Stimulated activated CD4-positive, alpha-beta T cell treated with anti-CD3 and anti-CD28 coated beads, Interleukin-2, amount 100 ng/mL, for 48 hours (primary cell): ENCODE measurements around the gene CLDN14.

Source experiments
- DNase-seq, 2 donors: peaks; one replicate each; pipeline ENCODE4 v3.0.0-alpha.2; 2020

Gene CLDN14

DNA sequence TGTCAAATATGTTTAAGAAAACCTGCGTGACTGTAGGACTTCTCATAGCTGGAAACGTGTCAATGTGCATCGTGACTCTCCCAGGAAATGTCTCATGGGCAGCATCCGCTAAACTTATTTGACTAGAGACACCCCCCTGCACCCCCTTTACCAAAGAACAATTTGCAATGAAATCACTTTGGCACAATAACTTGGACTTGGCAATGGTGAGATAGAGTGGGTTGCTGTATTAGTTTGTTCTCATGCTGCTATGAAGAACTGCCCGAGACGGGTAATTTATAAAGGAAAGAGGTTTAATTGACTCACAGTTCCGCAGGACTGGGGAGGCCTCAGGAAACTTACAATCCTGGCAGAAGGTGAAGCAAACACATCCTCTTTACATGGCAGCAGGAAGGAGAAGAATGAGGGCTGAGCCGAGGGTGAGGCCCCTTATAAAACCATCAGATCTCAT is 13.8 kb downstream of the CLDN14 start:
- DNase-seq, result no peak

DNA sequence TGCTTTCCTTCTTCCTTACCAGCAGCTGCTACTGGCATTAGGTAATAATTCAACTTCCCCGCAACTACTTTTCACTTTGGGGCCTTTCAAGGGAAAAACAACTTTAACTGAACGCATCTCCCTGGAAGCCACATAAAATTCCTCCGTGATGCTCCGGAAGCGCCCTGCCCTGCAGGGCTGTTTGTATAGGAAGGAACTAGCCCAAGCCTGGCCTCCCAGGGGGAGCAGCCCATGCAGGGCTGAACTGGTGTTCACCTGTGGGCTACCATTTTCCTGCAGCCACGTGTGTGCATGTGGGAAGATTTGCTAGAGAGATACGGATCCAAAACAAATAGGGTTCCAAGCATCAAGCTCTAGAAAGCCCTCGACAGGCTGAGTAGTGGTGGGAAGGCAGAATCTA is 14.4 kb downstream of the CLDN14 start:
- DNase-seq, result no peak

DNA sequence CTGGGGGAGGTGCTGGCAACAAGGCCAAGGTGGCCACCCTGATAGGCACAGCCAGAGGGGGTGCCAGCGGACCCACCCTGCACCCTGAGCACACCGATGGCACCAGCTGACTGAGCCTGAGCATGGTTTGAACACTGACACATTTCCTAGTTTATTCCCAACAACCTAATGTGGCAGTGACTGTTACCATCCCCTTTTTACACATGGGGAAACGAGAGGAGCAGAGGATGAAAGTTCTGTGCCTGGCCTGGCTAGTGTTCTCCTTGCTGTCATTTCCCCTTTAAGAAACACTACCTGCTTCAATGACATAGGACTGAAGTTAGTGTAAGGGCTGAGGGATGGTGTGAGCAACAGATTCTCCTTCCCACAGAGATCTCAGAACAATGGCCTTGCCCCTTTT is 15.3 kb downstream of the CLDN14 start:
- DNase-seq, result no peak

DNA sequence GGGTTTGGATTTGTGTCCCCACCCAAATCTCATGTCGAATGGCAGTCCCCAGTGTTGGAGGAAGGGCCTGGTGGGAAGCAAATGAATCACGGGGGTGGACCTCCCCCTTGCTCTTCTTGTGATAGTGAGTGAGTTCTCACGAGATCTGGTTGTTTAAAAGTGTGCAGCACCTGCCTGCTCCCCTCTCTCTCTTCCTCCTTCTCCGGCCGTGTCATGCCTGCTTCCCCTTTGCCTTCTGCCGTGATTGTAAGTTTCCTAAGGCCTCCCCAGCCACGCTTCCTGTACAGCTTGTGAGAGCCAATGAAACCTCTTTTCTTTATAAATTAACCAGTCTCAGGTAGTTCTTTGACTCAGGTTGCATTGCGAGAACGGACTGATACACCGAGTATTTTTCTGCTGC is 15.9 kb downstream of the CLDN14 start:
- no peak for DNase-seq

DNA sequence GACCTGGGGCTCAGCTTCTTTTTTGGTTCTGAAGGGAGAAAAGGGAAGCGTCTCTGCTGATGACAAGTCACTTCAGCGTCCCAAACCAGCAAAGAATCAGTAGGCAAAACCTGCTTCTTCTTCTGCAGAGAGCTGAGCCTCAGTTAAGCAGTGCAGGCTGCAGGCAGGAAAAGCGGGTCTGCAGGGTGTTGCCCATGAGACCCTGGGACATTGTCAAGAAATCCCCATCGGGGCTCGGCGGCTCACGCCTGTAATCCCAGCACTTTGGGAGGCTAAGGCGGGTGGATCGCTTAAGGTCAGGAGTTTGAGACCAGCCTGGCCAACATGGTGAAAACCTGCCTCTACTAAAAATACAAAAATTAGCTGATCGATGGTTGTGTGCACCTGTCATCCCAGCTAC is 16.7 kb downstream of the CLDN14 start:
- no peak for DNase-seq

DNA sequence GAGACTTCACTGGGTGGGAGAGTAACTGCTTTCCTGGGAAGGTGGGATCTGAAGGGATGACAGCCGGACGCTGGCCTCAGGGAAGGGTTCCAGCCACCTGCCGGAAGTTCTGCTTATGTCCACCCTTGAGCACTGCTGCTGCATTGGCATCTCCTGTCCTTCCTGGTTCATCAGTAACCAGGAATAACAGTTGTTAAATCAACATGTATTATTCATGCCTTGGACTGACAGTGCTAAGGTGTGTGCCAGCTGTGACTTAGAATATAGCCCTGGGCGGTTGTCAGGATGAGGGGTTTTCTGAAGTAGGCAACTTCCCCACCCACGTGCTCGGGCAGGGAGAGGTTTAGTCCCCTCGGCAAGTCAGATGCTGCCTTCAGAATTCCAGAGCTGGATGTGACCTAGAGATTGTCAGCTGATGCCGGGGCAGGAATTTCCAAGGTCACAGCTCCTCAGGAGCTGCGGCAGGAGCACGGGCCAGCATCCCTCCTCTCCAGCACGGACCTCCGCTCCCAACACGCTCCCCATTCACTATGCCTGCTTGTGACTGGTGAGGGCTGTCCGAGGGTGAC is 17.9 kb downstream of the CLDN14 start:
- DNase-seq, result no peak

DNA sequence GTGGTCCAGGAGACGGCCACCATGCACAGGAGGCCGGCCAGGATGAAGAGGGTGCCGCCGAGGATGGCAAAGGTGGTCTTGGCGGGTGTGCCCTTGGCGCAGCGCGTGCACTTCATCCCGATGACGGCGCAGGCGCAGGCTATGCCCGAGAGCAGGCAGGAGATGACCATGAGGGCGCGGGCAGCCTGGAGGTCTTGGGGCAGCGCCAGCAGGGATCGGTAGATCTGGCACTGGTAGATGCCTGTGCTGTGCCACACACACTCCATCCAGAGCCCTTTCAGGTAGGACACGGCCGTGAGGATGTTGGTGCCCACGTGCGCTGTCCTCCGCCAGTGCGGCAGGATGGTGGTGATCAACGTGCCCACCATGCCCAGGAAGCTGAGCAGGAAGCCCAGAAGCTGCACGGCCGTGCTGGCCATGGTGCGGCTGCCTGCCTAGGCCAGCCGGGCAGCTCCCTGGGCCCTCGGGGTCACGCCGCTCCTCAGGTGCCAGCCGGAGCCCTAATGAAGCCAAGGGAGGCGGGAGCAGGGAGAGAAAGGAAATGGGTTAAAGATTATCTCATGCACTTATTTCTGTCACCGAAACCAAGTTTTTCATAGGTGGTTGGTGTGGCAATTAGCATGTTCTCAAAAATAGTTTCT is 18.5 kb downstream of the CLDN14 start:
- no peak for DNase-seq

DNA sequence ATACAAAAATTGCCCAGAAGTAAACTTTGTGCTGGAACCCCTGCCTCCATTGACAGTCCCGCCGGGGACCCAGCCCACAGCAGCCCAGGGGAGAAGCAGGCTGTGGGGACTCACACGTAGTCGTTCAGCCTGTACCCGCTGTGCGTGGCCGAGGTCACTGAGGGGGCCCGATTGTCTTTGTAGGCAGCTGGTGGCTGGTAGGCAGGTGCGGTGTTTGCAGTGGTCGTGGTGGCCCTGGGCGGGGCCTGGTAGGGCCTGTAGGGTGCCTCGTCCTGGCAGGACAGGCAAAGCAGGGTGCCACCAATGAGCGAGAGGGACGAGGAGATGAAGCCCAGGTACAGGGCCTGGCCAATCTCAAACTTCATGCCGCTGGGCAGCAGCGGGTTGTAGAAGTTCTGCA is 19.1 kb downstream of the CLDN14 start:
- DNase-seq, result no peak

DNA sequence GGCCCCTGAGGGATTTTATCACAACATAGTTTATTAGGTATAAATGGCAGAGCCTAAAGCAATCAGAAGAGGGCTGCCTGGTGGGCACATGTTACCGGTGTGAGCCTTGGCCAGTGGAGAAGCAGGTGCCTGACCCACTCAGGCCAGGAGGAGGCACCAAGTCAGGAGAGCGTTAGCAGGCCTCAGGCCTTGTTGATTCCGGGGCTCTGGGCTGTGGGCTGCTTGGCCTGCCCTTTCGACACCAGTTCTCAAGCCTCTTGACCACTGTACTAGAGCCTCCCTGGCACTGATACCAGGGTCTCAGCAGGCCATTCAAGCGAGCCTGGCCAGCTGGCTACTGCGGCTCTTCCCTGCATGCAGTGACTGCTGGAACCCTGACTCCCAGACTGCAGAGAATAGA is 20.8 kb downstream of the CLDN14 start:
- DNase-seq, result no peak

DNA sequence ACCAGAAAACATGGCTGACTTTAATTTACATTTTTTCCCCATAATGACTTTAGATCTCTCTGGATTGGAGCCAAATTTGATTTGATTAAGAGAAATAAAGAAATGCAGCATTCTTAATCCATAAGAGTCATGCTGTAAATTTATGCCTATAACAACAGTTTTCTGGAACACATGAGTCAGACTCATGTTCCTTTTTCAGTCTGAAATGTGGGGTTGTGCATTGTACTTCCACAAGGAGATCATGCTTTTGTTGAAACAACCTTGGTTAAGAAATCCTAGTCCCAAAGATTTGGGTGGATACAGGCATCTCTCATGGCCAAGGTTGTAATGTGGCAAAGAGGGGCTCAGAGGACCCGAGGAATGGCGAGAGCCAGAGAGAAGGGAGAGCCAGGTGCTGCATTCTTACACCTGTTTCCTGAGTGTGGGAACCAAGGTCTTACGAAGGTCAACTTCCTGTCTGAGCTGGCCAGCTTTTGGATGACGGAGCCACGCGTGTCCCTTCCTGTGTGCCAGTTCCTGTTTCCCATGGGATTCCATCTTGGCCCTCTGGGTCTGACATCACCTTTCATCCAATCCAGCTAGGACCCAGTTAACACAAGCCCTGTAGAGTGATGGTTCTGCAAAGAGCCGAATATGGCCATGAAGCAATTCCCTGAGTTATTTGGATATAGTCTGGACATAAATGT is 23.1 kb downstream of the CLDN14 start:
- no peak for DNase-seq

DNA sequence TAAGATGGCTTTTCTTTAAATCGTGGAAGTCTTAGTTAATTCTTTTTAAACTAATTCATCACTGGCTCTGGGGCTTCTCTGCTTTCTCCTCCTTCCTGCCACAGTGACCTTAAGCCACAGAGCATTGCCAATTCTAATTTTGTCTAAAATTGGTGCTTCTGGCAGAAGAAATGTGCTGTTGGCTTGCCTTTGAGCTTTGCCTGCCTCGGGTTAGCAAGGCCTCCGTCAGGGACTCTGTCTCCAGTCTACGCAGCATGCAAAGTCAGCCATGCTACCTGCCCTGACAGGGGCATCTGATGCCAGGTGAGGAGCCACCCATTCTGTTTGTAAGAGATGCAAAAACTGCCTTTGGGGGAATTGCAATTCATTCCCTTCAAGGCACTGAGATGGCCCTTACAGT is 25.2 kb downstream of the CLDN14 start:
- no peak for DNase-seq

DNA sequence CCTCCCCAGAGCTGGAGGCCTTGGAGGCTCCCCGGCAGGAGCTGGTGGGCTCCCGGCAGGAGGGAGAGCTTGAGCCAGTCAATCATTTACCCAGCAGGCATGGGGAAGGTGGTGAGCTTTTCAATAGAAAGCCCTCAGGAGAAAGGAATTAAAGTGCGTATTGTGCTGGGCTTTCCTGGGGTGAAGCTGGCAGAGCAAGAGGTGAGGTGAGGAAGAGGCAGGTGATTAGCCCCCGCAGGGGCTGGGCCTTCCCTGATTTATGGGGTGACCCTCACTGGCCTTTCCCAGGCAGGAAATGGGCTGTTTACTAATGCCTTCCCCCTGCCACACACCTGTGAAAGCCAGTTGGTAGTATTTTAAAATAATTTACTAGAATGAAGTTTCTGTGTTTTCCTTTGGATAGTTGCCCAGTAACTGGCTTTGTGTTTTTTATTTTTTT is 25.8 kb downstream of the CLDN14 start:
- no peak for DNase-seq

DNA sequence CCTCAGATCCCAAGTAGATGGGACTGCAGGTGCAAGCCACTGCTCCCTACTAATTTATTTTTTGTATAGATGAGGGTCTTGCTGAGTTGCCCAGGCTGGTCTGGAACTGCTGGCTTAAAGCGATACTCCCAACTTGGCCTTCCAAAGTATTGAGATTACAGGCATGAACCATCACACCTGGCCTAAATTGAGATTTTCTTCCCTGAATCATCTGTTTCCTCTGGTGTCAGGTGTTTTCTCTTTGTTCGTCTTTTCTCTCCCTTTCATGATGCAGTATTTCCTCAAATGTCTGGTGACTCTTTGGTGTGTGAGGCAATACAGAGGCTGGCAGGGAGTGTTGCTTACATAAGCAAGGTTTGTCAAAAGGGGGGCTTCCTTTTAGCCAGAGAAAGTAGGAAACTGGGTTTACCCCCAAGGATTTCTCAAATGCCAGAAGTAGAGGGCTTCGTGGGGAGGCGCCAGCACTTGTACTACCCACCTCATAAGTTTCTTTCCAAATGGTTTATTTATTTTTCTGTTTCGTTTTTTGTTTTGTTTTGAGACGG is 27.6 kb downstream of the CLDN14 start:
- no peak for DNase-seq

DNA sequence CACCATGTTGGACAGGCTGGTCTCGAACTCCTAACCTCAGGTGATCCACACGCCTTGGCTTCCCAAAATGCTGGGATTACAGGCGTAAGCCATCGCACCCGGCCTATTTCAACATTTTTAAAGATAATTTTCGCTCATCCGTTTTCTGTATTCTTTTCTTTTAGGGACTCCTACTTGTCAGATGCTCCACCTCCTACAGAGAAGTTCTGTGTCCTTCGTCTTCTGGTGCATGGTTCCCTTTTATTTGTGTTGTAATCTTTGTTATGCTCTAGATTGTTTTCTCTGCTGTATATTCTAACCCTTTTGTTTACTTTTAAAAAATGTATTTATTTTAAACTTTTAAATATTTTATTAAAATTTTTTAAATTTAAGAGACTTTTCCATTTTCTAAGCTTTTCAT is 28.4 kb downstream of the CLDN14 start:
- no peak for DNase-seq

DNA sequence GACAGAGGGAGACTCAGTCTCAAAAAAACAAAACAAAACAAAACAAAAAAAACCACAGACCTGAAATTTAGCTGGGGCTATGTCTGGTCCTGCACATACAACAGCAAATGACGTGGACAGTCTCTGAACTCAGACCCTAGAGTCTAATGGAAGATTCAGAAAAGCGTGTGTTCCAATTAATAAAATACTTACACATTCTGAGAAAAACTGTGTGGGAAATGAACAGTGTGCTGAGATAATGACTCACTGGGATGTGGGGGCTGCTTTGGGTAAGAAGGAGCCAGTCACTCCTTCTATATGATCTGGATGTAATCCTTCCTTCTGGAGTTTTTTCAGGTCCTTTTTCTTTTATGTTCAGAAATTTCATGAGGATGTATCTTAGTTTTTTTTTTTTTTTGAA is 29.4 kb downstream of the CLDN14 start:
- no peak for DNase-seq

DNA sequence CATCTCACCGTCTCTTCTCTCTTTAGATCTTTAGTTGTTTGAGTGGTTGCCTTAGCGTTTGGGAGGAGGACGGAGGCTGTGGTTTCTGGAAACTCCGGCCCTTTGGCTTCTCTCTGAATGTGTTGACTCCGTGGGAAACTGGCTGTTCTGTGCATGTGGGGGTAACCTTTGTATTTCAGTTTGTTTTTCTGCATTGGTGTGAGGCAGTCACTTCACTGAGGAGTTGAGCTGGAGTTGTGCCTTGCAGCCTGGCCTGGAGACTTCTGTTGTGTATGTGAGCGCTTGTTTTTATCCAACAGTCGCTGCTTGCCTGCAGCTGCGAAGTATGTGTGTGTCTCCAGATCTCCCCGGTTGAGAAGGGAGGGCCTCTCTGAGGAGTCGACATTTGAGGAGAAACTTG is 33.6 kb downstream of the CLDN14 start:
- DNase-seq, result no peak

DNA sequence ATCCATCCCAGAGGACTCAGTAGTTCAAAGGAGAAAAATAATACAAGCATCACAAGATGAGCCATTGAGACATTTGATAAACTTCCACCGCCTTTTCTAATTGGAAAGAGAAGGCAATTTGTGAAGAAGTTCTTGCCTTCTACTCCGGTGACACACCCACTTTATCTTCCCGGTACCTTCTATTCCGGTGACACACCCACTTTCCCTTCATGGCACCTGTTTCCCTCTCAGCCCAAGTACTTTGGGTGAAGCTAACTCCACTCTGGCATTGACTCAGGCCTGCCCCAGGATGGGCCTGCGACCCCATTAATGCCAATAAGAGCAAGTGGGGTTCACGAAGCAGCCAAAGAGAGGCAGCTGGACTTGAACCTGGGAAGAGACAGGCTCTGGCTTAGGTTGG is 38.2 kb downstream of the CLDN14 start:
- DNase-seq, result no peak

DNA sequence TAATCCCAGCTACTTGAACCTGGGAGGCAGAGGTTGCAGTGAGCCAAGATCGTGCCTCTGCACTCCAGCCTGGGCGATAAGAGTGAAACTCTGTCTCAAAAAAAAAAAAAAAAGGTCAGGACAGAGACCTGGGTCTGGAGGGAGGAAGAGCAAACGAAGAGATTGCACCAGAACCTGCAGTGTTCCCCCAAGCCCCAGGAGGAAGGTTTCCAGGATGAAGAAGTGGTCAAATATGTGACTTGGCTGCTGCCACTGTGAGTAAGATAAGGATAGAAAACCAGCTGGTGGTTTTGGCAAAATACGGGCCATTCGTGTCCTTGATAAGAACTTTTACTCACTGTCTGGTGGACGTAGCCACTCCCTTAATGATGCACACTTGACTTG is 42.2 kb downstream of the CLDN14 start:
- no peak for DNase-seq

DNA sequence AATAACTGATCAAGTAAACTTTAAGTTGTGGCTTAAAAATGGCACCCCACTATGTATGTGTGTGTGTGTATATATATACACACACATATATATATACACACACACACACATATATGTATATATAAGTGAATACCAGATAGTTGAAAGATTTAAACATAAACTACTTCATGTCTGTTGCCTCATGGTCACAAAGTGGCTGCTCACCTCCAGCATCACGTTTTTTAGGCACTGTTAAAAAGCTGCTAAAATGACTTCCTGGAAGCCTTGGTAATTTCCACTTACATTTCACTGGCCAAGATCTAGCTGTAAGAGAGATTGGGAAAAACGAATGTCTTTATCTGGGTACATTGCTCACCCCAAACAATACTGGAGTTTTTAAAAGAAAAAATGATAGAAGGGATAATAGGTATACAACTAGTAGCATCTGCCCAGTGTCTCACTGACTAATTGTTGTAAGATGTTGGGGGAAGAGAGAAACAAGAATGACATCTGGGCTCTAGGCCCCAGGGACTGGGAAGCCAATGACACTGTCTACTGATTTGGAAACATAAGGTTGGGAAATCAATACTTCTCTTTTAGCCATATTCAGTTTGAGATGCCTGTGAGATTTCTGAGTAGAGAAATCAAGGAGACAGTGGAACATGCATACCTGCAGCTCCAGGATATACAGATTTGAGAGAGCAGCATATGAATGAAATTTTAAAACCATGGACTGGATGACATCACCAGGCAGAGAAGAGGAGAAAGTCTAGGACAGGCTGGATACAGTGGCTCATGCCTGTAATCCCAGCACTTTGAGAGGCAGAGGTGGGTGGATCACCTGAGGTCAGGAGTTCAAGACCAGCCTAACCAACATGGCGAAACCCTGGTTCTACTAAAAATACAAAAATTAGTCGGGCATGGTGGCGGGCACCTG is 42.8 kb downstream of the CLDN14 start:
- DNase-seq, result no peak

DNA sequence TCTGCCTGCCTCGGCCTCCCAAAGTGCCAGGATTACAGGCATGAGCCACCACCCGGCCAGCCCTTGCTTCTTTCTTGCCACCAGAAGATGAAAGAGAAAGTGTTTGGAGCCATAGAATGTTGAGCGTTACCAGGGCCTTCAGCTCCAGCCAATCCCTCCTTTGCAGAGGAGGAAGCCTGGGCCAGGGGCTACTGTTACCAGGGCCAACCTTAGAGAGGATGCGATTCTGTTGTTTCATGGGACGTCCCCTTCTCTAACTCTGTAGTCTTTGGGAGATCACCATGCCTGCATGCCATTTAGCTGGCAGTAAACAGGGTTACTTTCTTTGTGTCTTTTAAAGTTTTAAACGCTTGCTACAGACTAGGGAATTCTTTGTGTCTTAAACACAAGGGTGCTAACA is 45.8 kb downstream of the CLDN14 start:
- no peak for DNase-seq

DNA sequence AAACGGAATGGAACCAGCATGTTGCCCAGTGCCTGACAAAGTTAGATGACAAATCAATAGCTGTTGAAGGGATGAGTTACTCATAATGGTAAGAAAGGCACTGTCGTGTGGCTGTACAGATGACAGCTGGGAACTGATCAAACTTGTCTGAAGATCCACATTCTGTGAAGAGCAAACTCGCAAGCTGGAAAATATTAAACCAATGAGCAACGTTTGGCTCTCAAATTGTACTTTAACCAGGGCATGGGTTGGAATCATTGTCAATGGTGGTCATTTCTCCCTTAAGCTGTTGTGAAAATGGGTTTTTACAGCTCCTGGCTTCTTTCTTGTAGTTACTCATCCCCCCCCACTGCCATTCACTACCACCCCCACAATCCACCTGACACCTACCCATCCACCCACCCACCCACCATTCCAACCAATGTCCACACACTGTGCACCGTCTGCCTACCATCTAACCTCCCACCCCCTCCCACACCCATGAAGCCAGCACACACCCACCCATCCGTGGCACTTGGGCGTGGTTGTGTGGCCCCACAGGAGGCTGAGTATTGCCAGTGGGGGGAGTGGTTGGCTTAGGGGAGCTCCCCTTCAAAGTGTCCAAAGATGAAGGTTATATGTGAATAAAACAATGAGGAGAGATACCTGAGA is 46.7 kb downstream of the CLDN14 start:
- no peak for DNase-seq

DNA sequence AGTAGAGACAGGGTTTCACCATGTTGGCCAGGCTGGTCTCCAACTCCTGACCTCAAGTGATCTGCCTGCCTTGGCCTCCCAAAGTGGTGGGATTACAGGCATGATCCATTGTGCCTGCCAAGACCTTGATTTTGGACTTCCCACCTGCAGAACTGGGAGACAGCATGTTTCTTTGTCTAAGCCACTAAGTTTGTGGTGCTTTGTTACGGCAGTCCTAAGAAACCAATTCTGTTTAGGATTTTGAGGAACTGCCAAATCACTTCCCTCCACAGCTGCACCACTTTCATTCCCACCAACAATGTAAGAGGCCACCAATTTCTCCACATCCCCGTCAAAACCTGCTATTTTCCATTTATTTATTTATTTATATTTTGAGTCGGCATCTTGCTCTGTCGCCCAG is 48.7 kb downstream of the CLDN14 start:
- no peak for DNase-seq

DNA sequence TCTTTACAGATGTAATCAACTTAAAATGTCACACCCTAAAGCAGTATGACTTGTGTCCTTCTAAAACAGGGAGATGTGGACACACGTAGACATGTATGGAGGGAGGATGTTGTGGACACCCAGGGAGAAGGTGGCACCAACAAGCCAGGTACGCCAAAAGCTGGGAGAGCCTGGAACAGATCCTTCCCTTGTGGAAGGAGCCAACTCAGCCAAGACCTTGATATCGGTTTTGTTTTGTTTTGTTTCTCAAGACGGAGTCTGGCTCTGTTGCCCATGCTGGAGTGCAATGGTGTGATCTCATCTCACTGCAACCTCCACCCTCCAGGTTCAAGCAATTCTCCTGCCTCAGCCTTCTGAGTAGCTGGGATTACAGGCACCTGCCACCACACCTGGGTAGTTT is 49.1 kb downstream of the CLDN14 start:
- no peak for DNase-seq
